Hindlimb muscle (tissue), 1 donor: Measurements from ENCODE around the gene DCAF11. TPM values are rescaled to one million over a fixed set of nuclear protein-coding genes. Genes with fewer than 3 reads are reported as not detected.

Source experiments
- DNase-seq: peaks from one replicate; pipeline ENCODE4 v3.0.0-alpha.2; 2013
- polyA plus RNA-seq: library from polyadenylated mRNA; unstranded; fragments of 120-200 nt; gene quantifications from one replicate; pipeline ENCODE4 v1.2.1, GENCODE V29; 2013; ENCODE audit not compliant: insufficient read length

Gene DCAF11
- 48.2 TPM for polyA plus RNA-seq

DNA sequence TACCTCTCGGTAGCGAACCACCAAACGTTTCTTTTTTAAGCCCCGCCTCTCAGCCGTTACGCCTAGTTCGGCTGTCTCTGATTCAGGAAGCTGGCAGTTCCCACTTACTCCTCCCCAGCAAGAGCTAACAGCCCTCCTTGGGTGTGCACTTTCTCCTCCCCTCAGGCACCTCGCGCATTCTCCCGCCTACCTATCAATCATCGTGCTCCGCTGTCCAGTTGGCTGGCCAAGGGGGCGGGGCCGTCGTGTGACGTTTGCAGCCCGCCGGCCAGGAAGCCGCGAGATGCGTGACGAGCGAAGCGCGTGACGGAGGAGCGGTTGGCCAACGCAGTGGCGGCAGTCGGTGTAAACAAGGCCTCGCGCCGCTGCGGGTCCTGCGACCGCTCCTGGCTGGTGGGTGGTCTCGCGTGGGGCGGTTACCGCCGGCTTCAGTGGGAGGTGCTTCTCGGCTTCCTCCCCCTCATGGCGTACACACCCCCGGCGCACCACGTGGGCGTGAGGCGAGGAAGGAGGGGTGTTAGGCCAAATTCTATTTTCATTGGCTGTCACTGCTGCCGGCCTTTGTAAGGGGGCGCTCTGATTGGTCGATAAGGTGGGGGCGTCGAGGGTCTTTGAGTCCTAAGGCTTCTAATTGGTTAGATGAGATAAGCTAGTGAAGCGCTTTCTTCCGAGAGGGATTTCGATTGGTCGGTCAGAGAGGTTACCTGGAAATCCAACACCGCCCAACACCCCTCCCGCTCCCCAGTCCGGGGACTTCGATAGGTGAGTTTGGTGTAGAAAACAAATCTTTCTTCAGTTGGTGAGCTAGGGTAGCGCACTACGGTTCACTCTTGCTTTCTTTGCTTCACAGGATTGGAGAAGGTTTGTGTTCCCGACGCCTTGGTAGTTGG is at the start of gene DCAF11, which contains the start of gene NRL:
DCAF11 (plus strand) TSS at position 246 of the 890 bp plus-strand sequence. CDS start 818 bp downstream, outside the sequence.
NRL (minus strand) TSS at position 418 of the 890 bp plus-strand sequence. CDS start 32,101 bp downstream, outside the sequence.
- peak; percentile 99 for DNase-seq

DNA sequence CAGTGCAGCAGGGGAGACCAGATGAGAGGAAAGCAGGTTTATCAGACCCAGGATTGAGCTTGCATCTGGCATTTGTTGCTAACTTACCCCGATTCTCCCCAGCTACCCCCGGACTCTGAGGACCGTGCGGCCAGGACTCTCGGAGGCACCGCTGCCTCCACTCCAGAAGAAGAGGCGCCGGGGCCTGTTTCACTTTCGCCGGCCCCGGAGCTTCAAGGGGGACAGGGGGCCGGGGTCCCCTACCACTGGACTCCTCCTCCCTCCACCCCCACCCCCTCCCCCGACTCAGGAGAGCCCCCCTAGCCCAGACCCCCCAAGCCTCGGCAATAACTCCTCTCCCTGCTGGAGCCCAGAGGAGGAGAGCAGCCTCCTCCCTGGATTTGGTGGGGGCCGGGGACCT is 49.7 kb upstream of the DCAF11 start:
- DNase-seq, result no peak

DNA sequence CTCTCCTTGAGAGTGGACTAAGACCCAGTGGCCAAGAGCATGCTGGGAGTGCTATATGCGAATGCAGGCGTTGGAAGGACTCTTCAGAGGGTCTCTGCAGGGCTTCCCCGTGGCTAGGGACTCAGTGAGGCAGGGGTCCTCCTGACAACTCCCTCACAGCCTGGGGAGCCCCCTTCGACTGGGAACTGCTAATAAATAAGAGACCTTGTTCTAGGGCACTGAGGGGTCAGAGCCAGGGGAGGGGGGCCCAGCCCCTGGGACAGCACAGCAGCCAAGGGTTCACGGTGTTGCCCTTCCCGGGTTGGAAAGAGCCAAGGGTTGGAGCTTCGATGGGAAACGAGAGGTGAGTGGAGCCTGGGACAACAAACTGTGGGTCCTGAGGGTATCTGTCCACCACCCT is 49.2 kb upstream of the DCAF11 start:
- no peak for DNase-seq

DNA sequence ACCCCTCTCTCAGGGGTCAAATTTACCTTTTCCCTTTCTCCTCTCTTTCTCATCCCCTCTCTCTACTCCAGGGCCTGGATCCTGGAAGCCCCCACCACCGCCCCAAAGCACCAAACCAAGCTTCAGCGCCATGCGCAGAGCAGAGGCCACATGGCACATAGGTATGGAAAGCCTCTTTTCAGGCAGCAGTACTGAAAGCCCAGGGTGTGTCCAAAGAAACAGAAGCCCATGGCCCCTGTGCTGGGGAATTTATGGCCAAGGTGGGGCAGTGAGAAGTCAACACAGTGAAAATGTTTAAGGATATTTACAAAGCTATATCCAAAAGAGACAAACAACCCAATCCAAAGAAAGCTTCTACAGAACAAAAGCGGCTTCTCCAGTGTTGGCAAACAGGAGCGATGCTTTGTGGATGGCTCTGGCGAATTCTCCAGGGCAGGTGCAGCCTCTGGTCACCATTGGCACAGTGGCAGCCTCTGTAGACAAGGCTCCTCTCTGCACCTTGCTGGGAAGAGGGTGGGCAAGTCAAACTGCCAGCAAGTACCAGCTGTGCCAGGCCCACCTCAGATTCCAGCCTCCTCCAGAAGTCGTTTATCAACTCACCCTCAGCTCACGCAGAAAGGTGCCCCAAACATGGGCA is 48.0 kb upstream of the DCAF11 start:
- DNase-seq, result no peak

GRCh38 chr14:24067133-24068082 is 47.2 kb upstream of the DCAF11 start:
- no peak for DNase-seq

DNA sequence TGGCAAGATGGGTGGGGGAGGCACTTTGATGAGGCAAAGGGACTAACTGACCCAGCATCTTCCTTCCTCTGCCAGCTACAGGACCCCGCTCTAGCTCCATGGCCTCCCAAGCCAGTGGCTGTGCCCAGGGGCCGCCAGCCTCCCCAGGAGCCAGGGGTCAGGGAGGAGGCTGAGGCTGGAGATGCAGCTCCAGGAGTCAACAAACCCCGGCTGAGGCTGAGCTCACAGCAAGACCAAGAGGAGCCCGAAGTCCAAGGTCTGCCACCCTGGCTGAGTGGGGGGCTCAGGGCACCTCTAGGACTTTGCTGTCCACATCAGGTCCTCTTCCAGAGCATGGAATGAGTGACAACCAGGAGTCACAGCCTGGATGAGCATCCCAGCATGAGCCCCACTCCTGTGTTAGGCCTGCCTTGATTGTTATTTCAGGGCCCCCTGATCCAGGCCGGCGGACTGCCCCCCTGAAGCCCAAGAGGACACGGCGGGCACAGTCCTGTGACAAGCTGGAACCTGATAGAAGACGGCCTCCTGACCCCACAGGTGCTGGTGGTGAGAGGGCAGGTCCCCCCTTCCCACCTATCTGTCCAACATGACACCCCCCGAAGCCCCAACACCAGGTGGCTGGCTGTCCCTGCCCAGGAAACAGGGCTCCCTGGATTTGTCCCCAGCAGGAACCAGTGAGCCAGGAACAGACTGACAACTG is 45.7 kb upstream of the DCAF11 start:
- DNase-seq, result no peak

DNA sequence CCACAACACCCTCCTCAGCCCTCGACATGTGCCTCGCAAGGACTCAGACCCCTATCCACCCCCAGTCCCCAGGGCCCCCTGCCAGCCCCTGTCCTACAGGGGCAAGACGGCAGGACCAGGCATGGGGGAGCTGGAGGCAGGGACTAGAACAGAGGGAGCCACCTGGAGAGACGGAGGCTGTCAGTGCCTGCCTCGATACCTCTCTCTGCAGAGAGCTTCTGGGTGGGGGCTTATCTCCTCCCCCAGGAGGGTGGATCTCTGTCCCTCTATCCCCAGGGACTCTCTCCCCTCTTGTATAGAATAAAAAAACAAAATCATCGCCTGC is 45.2 kb upstream of the DCAF11 start:
- DNase-seq, result no peak

- no peak for DNase-seq
Measured at GRCh38 chr14:24070285-24071143, 44.1 kb upstream of the DCAF11 start.

DNA sequence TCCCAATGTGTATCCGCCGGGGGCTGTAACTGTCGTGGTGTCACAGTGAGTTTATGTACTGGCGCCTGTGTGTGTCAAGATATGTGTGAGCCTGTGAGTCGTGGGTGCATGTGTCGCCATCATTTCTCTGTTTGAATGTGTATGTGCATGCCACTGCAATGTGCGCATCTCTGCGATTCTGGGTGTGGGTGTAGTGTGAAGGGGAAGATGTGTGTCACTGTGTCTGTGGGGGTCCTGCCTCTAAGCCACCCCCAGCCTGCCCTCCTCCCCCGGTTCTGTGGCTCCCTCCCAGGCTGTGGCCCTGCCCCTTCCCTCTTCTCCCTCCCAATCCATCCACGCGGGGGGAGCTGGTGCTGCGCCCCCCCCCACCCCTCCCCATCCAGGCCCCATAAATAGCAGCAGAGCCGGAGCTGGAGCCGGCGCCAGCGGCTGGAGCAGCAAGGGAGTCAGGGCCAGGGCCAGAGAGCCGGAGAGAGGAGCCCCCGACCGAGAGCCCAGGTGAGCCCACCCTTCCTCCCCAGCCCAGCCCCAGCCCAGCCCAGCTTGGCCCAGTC is 43.4 kb upstream of the DCAF11 start, which contains the start of gene CPNE6:
CPNE6 (plus strand) TSS at position 419 of the 554 bp plus-strand sequence. CDS start 1,375 bp downstream, outside the sequence.
- DNase-seq, result no peak

DNA sequence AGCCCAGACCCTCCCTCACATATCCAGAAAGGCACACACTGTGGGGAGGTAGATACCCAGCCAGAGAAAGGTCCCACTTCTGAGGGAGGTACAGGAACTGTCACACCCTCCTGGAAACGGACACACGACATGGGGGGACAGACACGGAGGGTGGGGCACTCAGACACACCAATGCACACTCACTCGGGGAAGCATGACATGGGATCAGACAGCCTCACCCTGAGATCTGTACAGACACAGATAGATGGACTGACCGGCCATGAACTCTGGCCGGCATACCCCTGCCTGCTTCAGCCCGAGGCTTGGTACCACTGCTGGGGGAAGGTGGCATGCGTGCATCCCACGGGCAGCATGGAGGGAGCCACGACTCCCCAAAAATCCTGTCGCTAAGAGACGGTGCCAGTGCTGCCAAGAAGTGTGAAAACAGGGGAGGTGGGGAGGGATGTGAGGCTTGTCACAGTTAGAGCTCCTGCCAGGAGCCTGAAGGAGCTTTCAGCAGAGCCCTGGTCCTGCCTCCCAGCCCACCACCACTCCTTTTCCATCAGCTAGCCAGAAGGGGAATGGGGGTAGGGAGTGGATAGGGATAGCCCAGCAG is 42.6 kb upstream of the DCAF11 start:
- no peak for DNase-seq

- no peak for DNase-seq
Measured at GRCh38 chr14:24072436-24072835, 42.1 kb upstream of the DCAF11 start.

DNA sequence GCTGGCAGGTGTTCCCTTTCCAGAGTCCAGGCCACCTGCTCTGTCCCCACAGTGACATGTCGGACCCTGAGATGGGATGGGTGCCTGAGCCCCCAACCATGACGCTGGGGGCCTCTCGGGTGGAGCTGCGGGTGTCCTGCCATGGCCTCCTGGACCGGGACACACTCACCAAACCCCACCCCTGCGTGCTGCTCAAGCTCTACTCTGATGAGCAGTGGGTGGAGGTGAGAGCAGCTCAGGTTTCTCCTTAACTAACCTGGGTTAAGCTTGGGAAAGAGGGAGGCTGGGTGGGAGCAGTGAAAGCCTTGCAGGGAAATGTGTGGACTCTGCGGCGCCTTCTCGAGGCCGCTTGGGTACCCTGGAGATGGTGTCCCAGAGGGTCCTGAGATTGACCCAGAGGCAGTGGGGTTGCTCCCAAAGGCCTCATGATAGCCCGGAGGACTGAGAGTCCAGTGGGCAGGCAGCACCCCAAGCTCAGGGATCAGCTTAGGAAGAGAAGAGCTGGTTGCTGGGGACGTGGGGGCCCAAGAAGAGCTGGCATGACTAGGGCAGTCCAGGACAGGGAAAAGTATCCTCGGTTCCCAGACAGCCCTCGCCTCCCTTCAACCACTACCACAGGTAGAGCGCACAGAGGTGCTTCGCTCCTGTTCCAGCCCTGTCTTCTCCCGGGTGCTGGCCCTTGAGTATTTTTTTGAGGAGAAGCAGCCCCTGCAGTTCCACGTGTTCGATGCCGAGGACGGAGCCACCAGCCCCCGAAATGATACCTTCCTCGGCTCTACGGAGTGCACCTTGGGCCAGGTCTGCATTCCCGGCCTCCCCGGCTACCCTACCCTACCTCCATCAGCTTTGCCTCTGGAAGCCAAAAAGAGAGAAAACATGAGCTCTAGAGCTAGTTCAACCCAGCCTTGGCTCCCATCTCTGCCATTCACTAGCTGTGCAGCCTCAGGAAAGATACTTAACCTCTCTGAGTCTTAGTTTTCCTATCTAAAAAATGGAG is 41.4 kb upstream of the DCAF11 start:
- no peak for DNase-seq

- DNase-seq, result no peak
Measured at GRCh38 chr14:24074625-24075484, 39.7 kb upstream of the DCAF11 start.

DNA sequence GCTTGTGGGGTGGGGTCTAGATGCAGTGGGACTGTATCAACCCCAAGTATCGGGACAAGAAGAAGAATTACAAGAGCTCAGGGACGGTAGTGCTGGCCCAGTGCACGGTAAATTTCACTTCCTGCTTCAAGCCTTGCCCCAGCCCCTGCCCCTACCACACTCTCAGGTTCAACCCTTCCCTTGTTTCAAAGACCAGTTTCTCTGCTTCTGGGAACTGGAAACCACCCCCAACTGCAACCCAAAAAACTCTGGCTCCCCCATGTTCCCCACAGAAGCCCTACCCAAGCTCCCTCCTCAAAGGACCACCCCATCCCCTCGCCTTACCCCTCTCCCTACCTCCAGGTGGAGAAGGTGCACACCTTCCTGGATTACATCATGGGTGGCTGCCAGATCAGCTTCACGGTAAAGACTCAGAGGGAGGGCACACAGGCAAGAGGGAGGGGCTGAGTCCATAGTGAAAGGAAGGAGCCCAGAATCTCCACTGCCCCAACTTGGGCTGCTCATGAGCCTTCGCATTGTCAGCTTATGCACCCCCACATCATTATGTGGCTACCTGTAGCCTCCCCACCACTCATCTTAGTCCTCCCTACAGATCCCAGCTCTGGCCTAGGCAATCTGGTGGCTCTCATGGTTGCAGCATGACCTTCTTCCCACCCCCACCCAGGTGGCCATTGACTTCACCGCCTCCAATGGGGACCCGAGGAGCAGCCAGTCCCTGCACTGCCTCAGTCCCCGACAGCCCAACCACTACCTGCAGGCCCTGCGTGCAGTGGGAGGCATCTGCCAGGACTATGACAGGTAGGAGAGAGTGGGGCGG is 38.9 kb upstream of the DCAF11 start:
- no peak for DNase-seq

DNA sequence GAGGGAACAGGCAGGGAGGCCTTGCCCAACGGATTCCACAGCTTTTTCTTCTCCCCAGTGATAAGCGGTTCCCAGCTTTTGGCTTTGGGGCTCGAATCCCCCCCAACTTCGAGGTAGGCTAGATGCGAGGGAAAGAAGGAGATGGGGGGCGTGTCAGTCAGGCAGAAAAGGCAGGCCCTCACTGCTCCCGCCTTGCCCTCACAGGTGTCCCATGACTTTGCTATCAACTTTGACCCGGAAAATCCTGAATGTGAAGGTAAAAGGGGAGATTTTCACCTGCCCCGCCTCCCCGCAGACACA is 38.3 kb upstream of the DCAF11 start:
- no peak for DNase-seq

DNA sequence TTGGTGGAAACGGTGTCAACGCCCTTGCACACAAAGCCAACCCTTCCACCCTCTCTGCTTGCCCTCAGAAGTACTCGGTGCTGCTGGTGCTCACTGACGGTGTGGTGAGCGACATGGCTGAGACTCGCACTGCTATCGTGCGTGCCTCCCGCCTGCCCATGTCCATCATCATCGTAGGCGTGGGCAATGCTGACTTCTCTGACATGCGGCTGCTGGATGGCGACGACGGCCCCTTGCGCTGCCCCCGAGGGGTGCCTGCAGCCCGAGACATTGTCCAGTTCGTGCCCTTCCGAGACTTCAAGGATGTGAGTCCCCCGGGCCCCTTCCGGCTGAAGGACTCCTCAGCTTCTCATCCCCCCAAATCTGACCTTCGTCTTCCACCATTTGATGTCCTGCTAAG is 37.5 kb upstream of the DCAF11 start:
- DNase-seq, result no peak

DNA sequence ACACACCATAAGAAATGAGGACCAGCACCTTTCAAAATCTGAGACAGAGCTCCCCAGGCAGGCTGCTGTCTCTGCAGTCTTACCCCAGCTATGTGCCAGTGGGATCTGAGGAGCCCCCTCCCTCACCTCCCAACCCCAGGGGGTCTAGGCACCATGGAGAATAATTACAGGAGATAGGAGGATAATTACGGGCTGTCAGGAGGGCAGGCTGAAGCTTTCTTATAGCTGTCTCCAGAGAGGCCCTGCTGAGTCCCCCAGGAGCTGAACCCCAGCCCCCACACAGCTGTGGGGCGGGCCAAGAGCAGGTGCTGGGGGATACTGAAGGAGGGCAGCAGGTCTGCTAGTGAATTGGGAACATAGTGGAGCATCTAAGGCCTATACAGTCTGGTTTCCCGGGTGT is 36.4 kb upstream of the DCAF11 start:
- DNase-seq, result no peak
